OCI-LY3 (cell line): ENCODE data around the gene PDE6H.

ENCODE experiments used
- CTCF ChIP-seq: fragments of 200-600, 300-600 bp; sonication (generic); IDR thresholded peaks from 2 replicates; pipeline ENCODE4 v1.5.1; 2014; ENCODE audit warnings: antibody characterized with exemption, low read length, low read depth
- EZH2phosphoT487 ChIP-seq: fragments of 200-600 bp; shearing (Covaris generic); IDR thresholded peaks from 2 replicates; pipeline ENCODE4 v1.6.1; 2018; ENCODE audit warnings: antibody characterized with exemption, mixed run types, low read depth

- TF ChIP-seq CTCF (no peak), EZH2phosphoT487 (no peak)
Observed at GRCh38 chr12:14962153-14962539, 10.7 kb upstream of the PDE6H start.
